GM11168 (cell line): ENCODE data around the gene HSDL2.

ENCODE experiments used
- in situ Hi-C: fragments of 300-500 bp; cut with MboI; formaldehyde crosslinking; loops from one replicate; pipeline ENCODE4 v1.12.0; 2022; ENCODE audit warnings: low sequenced_read_pairs; ENCODE audit not compliant: unreplicated experiment

The HSDL2 gene

GRCh38 chr9:112380102-112380824 is at the start of gene HSDL2:
TSS of gene HSDL2 (plus strand) at chr9:112380108. CDS start at chr9:112380164, 56 bp downstream.
- in situ Hi-C loops = no loop called here

DNA sequence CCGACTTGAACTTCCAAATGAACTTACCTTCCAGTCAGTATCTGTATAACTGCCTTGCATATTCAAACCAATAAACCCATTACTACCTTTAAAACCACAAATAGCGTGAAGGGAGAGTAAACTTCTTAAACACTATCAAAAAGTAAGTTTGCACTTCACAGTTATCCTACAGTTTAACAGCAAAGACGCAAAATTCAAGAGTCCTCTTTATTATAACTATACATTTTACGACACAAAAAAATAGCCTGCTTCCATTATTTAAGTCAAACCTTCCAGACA is 48.3 kb upstream of the HSDL2 start:
- in situ Hi-C loops = no loop called here

DNA sequence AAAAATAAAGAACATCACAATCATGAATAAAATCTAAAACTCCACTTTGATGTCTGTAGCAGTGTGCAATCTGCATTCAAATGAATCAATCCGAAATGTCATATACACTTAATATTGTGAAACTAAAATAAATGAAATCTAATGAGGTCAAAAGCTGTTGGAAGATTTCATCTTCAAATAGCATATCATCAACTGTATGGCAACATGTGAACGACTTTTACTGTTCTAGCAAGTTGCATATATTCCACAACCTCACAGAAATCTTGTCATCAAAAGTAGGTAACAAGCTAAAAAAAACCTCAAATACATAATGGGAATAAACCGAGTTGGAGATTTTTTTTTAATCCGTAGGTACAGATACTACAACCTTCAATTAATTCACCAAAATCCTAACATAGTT is 47.7 kb upstream of the HSDL2 start:
- in situ Hi-C loops = no loop called here

- in situ Hi-C loops = no loop called here
These were observed 47.3 kb upstream of the HSDL2 start for GRCh38 chr9:112332674-112332976.

DNA sequence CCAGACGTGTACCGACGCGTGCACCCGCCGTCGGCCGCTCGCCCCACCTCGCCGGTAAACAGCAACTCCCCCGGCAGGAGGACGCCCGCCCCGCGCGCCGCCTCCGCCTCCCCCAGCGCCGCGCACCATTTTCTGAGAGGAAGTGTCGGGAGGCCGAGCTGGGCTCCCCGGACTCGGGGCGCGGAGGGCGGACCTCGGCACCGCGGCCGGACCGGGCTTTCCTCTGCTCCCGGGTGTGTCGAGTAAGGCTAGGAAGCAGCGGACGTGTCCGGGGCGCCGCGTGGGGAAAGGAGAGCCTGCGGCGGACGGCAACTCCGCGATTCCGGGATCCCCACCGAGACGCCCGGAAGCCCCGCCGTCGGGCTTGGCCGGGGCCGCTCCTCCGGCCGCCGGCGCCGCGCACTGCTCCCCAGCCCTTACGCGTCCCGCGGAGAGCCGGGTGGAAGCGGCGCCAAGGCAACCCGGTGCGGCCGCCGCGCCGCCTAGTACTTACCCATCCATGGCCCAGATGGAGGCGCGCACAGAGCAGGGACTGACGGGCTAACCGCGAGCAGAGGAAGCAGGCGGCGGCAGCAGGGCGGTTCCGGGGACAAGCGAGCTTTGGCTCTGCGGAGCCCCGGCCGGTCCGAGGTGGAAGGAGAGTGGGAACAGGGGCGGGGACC is 46.8 kb upstream of the HSDL2 start, which contains the start of gene PTBP3:
PTBP3 (minus strand) TSS at position 643 of the 662 bp plus-strand sequence. CDS start 35,754 bp downstream, outside the sequence.
- in situ Hi-C loops = no loop called here

- in situ Hi-C loops = no loop called here
These were observed 46.1 kb upstream of the HSDL2 start for GRCh38 chr9:112333639-112334431.

- in situ Hi-C loops = no loop called here
These were observed 45.5 kb upstream of the HSDL2 start for GRCh38 chr9:112334432-112334841.

DNA sequence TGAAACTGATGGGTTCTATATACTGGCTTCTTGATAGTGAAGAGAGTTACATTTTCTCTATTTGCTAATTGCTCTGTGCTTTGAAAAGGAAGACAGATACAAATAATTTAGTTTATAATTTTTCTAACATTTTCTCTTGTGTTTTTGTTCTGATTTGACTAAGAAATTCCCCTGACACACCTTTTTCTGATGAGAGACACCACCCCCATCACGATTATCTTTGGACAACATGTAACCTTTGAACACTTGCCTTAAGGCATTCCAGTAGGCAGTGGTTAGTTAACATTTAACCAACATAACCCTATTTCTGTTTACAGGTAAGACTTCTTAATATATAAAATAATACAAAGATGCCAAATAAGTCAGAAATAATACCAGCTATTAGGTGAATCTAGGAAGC is 42.4 kb upstream of the HSDL2 start:
- in situ Hi-C loops = no loop called here

GRCh38 chr9:112338561-112338960 is 41.3 kb upstream of the HSDL2 start:
- in situ Hi-C loops = no loop called here

DNA sequence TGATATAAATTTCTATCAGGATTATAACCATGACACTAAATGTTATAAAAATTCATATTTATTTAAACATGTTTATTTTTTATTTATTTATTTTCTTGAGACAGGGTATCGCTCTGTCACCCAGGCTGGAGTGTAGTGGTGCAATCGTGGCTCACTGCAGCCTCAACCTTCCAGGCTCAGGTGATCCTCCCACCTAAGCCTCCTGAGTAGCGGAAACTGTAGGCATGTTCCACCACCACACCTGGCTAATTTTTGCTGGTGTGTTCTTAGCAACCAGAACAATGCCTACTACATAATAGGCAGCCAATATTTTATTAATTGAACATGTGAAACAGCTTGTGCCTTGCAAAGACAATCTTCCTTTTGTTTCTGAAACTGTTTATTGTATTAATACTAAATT is 40.0 kb upstream of the HSDL2 start:
- in situ Hi-C loops = no loop called here

GRCh38 chr9:112341730-112342129 is 38.2 kb upstream of the HSDL2 start:
- in situ Hi-C loops = no loop called here

DNA sequence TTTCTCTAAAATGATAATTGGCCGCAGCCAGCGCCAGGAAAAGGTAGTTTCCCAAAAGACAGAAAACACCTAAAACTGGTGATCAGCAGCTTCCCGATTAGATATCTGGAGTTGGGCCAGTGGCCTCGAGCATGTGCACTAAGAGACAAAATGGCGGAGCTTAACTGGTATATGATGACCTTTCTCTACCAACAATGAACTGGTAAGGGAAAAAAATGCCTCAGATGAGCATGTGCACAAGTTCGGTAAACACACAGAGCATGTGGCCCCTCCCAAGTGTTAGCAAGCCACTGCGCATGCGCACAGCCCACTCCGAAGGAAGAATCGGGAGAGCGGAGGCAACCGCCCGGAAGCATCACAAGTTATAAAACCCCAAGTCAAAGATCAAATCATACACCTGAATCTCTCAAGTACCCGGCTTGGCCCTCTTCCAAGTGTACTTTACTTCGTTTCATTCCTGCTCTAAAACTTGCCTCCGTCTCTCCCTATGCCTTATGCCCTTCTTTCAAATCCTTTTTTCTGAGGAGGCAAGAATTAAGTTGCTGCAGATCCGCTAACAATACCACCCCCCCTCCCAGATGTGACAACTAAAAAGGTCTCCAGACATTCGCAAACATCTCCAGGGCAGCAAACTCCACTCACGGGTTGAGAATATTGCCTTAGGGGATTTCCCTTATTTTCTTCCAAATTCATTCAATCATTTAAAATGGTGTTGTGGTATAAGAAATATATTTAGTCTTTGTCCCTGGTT is 31.5 kb upstream of the HSDL2 start:
- in situ Hi-C loops = no loop called here

DNA sequence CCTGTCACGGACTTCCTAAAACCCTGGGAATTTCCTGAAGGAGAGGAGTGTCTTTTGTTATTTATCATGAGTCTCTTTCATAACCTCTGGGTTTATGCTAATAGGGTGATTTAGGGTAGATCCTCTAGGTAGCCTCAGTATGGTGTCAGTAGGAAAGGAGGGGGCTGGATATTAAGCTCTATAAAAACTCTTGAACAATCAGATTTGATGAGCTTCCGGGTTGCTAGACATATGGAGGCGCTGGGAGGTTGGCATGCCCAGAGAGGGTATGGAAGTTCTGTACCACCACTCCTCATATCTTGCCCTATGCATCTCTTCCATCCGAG is 30.9 kb upstream of the HSDL2 start:
- in situ Hi-C loops = no loop called here

- in situ Hi-C loops = loop anchor here (10.0 kb wide), 1 partner anchor 596 kb away; no protein-coding TSS in a partner anchor
These were observed 28.7 kb upstream of the HSDL2 start for GRCh38 chr9:112351184-112351583.

DNA sequence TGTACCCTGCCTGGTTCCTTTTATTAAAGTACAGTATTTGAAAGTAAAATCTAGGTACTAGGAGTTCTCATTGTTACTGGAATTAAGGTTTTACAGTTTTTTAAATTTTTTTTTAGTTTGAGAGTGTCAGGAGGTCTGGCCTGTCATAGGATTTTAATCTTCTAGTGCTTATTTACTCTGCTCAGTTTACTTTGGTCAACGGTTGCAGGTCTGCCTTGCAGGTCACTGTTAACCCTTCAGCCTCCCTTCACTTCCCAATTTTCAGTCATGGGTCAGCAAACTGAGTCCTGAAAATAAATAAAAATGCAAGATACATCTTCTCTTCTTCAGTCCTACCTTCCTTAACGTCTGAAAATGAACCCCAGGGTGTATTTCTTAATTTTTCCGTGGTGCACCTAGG is 27.7 kb upstream of the HSDL2 start:
- in situ Hi-C loops = loop anchor here (10.0 kb wide), 1 partner anchor 597 kb away; no protein-coding TSS in a partner anchor

DNA sequence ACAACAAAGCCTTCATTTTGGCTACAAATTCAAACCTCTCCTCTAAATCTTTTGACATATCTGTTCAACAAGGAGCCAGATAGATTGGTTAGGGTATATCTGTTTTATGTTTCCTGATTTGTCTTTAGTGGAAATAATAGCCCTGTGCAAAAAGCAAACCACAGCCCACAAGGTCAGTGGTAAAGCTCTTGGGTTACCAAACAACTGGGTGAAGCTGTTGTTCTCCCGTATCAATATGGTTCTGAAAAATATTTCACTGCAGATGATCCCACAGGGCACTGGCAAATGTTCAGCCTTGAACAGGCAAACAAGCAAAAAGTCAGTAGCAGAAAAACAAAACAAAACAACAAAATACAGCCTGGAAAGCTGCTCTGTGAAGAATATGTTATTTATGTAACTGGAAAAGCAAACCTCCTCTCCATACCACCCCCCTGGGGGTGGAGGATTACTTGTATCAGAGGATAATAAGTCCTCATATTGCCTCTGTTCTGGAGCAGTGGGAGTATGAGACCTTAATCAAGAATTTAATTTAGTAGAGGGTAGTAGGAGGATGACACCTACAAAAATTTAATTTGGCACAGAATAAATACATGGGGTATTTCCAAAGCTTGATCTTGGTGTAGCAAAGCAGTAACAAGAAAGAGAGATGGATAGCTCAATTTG is 25.7 kb upstream of the HSDL2 start:
- in situ Hi-C loops = loop anchor here (10.0 kb wide), 1 partner anchor 599 kb away; no protein-coding TSS in a partner anchor

DNA sequence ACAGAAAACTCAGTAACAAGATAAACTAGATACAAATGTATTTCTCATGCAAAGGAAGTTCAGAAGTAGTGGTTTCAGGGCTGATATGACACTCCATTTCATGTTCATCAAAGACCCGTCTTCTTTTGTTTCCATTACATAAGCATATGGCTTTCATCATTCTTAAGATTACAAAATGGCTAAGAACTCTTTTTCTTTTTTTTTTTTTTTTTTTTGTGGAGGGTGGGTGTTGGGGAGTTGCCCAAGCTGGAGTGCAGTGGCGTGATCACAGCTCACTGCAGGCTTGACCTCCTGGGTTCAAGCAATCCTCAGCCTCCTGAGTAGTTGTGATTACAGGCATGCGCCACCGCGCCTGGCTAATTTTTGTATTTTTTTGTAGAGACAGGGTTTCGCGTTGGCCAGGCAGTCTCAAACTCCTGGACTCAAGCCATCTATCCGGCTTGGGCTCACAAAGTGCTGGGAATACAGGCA is 24.4 kb upstream of the HSDL2 start:
- in situ Hi-C loops = loop anchor here (10.0 kb wide), 1 partner anchor 601 kb away; no protein-coding TSS in a partner anchor

DNA sequence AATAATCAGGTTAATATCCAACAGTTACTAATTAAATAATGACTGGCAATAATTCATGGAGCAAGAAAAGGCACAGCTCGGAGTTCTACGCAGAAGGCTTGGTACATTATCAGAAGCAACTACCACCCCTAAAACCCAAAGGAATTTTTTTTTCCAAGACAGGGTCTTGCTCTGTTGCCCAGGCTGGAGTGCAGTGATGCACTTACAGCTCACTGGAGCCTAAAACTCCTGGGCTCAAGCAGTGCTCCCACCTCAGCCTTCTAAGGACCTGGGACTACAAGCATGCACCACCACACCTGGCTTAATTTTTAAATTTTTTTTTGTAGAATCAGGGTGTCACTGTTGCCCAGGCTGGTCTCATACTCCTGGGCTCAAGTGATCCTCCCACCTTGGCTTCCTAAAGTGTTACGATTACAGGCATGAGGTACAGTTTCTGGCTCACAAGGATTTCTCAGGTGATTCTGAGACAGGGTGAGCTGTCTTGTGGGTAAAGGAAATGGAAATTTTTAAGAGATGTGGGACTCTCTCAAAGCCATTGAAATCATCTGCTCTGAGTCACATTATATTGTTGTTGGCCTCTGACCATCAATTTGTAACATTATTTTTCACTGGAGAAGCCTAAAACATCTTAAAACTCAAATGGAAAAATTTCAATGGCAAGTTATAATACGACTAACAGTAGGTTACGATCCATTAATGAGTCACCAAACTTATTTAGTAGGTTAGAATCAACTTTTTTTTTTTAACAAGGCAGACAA is 19.7 kb upstream of the HSDL2 start:
- in situ Hi-C loops = loop anchor here (5.0 kb wide), 1 partner anchor 268 kb away; no protein-coding TSS in a partner anchor

DNA sequence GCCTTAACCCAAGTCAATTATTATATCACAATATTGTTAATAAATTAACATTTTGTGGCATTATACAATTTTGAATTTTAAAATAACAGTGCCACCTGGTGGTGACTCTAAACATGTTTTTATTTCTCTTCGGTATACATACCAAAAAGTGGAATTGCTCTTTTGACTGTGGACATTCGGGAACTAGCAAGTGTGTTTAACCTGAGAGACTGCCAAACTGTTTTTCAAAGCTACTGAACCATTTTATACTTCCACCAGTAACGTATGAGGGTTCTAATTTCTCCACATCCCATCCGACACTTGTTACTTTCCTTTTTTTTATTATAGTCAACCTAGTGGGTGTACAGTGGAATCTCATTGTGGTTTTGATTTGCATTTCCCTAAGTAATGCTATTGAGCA is 18.3 kb upstream of the HSDL2 start:
- in situ Hi-C loops = loop anchor here (5.0 kb wide), 1 partner anchor 269 kb away; no protein-coding TSS in a partner anchor
